NCI-H460 (cell line): ENCODE data around the gene ARPC4. TPM values are rescaled to one million over a fixed set of nuclear protein-coding genes. Genes with fewer than 3 reads are reported as not detected.

Experiments
- DNase-seq: peaks from one replicate; pipeline ENCODE4 v3.0.0-alpha.2; 2016; ENCODE audit warnings: low read depth; ENCODE audit errors: extremely low read depth
- polyA plus RNA-seq: library from polyadenylated mRNA; depleted of rRNA; stranded (reverse); fragments of >200 nt; gene quantifications from 2 replicates; pipeline ENCODE4 v1.2.3, GENCODE V29; 2014; cell fraction: nucleus; rRNA removed
- total RNA-seq: library from RNA; depleted of rRNA; stranded (reverse); fragments of >200 nt; shearing (Covaris generic); gene quantifications from 2 replicates; pipeline ENCODE4 v1.2.3, GENCODE V29; 2014; rRNA removed

Gene ARPC4
- 80.9 and 97.3 TPM in 2 replicates for total RNA-seq
- 46.3 and 66.3 TPM in 2 replicates for polyA plus RNA-seq

DNA sequence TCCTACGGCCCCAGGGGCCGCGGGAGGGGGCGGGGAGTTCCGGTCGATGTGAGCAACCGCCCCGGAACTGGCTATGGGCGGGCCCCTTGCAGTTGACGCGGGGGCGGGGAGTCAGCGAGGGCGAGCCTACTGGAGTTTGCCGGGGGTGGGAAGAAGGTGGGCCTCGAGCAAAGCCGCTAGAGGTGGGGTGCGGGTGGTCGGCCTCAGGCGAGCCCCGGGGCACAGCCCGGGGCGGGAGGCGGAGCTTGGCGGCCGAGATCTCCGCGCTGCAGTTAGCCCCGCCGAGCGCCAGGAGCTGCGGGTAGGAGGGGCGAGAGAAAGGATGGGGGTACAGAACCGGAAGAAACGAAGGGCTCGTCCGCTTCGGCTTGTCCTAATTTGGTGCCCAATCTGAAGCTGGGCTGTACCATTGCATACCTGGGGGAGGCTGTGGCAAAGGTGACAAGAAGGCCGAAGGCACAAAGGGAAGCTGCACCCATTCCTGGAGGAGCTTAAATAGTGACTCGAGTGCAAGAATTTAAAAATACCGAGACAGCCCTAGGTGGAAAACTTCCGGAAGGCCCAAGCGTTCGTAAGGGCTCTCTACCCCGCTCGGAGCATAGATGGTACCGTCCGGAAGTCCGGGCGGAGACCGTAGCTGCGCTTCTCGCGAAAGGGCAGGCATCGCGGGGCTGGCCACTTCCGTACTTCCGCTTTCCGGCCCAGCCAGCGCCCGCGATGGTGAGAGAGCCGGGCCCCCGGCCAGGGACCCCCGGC, at the start of gene ARPC4, which contains the start of gene TADA3:
Gene ARPC4, plus strand, starts transcription at position 678 of the 756 bp plus-strand sequence. Its CDS starts 40 bp downstream, at position 718.
Gene TADA3, minus strand, starts transcription at position 69 of the 756 bp plus-strand sequence. CDS start 1,007 bp downstream, outside the sequence.
- peak; percentile 82 for DNase-seq

DNA sequence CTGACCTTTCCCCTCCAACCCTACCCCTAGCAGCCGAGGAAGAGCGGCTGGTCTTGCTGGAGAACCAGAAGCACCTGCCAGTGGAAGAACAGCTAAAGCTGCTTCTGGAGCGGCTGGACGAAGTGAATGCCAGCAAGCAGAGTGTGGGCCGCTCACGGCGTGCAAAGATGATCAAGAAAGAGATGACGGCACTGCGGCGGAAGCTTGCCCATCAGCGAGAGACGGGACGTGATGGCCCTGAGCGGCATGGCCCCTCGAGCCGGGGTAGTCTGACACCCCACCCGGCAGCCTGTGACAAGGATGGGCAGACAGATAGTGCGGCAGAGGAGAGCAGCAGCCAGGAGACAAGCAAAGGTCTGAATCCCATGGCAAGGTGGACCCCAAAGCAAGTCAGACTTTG, 49.3 kb upstream of the ARPC4 start:
- DNase-seq, result no peak

DNA sequence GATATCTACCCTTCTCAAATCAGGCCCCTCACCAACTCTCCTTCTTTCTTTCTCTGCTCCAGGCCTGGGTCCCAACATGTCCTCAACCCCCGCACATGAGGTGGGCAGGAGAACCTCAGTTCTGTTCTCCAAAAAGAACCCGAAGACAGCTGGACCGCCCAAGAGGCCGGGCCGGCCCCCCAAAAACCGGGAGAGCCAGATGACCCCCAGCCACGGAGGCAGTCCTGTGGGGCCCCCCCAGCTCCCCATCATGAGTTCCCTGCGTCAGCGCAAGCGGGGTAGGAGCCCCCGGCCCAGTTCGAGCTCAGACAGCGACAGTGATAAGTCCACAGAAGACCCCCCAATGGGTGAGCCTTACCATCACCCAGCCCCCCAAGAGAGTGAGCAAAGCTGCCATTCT, 48.7 kb upstream of the ARPC4 start:
- no peak for DNase-seq

DNA sequence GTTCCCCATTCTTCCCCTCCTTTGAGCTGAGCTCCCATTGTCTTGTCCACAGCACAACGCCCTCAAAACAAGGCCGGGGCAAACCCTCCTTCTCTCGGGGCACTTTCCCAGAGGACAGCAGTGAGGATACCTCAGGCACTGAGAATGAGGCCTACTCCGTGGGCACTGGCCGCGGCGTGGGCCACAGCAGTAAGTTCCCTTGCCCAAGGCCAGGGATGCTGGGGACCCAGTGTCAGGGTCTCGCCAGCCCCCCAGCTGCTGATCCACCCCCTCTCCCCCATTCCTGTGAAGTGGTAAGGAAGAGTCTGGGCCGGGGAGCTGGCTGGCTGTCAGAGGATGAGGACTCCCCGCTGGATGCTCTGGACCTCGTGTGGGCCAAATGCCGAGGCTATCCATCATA, 47.4 kb upstream of the ARPC4 start:
- DNase-seq, result no peak

DNA sequence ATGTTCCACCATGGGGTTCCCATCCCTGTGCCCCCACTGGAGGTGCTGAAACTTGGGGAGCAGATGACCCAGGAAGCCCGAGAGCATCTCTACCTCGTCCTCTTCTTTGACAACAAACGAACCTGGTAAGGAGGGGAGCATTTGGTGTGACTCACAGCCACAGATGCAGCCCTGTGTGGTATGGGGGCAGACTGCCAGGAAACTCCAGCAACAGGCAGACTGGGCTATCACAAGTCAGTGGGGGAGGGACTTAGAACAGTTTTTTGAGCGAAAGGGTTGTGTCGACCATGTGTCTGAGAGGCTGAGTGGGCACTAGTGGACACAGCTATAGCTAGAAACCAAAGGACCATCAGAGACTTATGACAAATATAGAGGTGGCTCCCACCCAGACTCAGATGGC, 46.6 kb upstream of the ARPC4 start:
- DNase-seq, result no peak

DNA sequence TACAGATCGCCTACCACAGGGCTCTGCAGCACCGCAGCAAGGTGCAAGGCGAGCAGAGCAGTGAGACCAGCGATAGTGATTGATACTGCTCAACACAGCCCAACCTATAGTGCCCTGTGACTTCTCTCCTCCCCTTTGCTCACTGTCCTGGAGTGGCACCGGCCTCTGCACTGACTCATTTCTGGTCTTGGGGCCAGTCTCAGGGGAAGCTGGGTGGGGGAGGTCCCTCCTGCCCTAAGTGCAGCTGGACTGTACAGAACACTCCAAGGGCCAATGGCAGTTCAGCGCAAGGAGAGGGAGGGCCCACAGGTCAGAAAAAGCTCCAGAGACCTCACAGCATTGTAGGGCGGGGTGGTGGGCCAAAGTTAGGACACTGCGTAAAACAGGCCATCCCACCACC, 45.6 kb upstream of the ARPC4 start:
- no peak for DNase-seq

DNA sequence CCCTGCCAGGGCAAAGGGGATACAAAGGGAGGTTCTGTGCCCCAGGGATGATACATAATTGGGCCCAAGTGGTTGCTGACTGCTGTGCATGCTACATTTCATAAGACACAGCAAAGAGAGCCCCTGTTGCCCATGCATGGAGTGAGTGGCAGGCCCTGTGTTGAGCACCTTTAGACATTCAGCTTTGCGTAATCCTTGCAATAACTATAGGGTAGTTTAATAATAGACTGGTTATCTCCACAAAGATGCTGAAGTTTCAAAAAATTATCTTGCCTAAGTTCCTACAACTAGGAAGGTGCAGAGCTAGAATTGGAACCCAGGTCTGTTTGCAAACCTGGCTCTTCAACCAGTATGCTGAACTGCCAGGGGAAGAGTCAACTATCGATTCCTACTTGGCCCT, 44.9 kb upstream of the ARPC4 start:
- DNase-seq, result no peak

DNA sequence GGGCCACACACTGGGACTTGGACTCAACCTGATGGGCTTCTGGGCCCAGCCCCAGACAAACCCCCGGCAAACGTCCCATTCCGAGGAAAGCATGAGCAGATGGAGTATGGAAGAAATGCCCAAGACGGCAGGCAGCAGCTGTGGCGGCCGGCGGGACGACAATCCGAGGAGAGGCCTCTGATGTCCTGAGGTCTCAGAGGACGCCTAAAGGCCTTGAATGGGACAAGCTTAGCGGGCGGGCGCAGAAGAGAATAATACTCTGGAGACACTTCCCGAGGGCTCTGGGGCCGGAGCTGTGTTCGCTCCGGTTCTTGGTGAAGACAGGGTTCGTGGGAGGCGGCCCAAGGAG, 43.6 kb upstream of the ARPC4 start:
- DNase-seq, result no peak

DNA sequence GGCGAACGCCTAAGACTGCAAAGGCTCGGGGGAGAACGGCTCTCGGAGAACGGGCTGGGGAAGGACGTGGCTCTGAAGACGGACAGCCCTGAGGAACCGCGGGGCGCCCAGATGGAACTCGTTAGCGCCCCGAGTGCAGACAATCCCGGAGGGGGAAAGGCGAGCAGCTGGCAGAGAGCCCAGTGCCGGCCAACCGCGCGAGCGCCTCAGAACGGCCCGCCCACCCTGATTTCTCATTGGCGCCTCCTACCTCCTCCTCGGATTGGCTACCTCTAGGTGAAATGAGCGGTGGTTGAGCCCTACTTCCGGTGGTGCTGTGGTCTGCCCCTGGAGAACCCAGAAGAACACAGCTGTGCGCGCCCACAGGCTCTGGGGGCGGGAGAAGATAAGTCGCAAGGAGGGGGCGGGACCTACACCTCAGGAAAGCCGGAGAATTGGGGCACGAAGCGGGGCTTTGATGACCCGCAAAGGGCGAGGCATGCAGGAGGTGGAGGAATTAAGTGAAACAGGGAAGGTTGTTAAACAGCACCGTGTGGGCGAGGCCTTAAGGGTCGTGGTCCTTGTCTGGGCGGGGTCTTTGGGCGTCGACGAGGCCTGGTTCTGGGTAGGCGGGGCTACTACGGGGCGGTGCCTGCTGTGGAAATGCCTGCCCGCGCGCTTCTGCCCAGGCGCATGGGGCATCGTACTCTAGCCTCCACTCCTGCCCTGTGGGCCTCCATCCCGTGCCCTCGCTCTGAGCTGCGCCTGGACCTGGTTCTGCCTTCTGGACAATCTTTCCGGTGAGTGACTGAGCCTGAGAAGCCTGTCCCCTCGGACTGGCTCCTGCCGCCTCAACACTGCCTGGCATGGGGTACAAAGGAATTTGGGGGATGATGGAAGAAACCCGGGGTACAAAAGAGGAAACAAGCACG, 43.0 kb upstream of the ARPC4 start, which contains the start of gene OGG1:
Gene OGG1, plus strand, starts transcription at position 308 of the 911 bp plus-strand sequence. Its CDS starts 335 bp downstream, at position 643.
- DNase-seq, result peak; percentile 92

DNA sequence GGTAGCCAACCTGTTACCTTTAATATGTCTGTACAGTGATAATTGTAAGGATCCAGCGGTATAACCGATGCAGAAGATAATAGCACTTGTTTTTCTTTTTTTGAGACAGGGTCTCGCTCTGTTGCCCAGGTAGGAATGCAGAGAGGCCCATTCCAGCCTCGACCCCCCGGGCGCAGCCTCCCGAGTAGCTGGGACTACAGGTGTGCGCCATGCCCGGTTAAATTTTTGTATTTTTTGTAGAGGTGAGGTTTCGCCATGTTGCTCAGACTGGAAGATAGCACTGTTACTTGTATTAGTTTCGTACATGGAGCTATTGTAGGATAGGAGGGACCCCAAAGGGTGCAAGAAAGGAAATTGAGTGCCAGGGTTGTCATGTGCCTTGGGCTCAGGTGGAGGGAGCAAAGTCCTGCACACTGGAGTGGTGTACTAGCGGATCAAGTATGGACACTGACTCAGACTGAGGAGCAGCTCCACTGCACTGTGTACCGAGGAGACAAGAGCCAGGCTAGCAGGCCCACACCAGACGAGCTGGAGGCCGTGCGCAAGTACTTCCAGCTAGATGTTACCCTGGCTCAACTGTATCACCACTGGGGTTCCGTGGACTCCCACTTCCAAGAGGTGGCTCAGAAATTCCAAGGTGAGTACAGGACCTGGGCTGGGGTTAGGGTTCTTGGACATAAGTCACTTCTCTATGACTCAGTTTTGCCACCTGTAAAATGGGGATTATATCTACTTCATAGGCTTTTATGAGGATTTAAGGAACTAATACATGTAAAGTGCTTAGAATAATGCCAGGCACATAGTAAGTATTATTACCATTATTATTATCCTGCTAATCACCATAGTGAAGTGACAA, 42.1 kb upstream of the ARPC4 start:
- no peak for DNase-seq

DNA sequence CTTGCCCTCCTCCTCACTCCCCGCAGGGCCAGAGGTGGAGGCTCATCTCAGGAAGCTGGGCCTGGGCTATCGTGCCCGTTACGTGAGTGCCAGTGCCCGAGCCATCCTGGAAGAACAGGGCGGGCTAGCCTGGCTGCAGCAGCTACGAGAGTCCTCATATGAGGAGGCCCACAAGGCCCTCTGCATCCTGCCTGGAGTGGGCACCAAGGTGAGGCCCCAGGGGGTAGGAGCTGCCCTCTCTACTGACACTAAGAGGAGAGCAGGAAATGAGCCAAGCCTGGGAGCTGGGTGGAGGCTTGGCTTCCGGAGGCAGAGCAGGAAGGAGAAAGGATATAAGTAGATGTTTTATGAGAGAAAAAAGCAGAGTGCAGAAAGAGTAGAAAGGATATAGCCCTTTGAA, 38.2 kb upstream of the ARPC4 start:
- no peak for DNase-seq

DNA sequence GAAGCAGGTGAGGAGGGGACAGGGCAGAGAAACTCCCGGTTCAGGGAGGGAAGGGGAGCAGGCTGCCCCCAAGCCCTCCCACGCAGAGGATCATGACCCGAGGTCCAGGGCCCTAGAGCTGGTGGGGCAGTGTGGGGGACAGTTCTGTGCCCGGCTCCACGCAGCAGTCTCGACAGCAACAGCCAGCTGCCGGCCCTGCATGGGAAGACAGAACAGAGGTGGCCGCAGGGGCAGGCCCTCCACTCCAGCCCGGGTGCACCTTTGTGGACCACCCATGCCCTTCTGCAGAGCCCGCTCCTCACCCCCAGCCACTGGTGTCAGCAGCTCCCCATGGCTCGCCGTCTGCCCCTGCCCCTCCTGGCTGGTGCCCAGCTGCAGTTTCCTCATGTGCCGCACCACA, 35.5 kb upstream of the ARPC4 start:
- DNase-seq, result no peak

DNA sequence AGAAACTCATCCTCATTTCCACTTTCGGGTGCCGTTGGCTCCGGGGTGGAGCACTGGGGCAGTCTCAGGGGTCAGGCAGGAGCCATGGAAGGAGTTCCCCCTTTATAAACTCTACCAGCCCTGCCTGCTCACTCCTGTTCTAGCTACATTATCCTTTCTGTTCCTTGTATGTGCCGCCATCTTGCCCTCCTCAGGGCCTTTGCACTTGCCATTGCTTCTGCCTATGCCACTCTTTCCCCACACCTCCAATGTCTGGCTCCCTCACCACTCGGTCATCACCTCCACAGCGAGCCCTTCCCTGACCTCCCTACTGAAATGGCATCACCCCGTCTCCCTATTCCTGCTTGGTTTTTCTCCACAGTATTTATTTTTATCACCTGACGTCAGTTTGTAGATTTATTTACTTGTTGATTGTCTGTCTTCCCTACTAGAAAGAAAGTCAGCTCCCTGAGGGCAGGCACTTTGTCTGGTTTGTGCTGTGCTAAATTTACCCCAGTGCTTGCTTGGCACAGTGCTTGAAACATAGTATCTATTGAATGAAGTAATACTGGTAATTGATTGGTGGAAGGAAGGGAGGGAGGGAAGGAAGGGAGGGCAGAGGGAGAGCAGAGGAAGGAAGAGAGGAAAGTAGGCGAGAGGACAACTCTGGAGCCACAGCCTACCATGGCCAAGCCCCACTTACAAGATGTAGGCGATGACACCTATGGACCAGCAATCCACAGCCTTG, 31.9 kb upstream of the ARPC4 start:
- DNase-seq, result no peak

DNA sequence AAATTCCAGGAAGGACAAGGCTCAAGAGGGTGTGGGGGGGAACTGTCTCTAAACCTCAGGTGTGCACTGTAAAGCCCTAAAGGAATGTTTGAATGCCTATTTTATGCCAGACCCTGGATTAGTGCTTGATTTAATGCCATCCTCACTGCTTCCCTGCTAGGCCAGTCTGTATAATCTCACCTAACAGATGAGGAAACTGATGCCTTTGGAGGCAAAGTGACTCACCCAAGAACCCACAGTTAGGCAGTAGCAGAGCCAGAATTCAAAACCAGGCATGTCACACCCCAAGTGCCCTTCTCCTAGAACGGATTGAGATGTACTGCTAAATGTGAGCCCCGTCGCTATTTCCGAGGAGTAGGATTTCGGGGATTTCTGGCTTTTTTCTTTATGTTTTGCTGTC, 31.0 kb upstream of the ARPC4 start:
- no peak for DNase-seq

DNA sequence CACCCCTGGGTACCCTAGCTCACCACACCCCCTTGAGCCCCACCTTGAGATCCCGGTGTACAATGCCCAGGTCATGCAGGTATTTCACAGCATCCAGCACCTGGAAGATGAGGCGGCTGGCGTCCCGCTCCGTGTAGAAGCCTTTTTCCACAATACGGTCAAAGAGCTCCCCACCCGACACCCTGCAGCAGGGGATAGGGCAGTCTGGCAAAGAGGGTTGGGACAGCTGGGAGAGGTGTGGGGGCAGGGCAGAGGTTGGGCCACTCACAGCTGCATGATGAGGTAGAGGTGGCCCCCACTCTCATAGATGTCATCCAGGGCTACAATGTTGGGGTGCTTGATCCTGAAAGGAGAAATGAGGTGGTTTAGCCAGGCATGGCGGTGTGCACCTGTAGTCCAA, 30.0 kb upstream of the ARPC4 start:
- DNase-seq, result no peak

DNA sequence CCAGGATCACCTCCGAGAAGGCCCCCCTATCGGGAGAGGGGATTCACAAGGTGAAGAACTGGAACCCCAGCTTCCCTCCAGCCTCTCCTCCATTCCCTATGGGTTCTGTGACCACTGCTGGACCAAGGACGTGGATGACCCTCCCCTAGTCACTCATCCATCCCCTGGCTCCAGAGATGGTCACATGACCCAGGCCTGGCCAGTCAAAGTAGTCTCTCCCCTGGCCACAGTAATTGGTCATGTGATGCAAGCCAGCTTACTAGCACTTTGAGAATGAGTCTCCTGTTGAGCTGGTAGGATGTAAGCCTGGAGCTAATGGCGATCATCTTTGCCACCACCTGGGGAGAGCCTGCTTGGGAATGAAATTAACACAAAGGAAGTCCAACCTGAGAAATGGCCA, 27.0 kb upstream of the ARPC4 start:
- no peak for DNase-seq

DNA sequence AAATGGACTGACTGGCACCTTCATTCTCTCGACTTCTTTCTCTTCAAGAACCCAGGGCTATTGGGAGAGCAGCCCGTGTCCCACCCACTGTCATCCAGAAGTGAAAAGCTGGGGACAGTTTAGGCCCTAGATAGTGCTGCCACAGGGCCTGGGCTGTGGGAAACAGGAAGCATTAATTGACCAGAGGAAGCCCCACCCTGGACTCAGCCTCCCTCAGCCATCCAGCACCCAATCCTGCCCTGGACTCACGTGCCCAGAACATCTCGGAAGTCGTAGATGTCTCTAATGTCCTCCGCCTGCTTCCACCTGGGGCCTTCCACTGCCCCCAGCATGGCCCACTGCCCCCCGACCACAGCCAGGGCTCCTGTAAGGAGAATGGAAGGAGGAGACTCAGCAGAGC, 25.5 kb upstream of the ARPC4 start:
- no peak for DNase-seq

DNA sequence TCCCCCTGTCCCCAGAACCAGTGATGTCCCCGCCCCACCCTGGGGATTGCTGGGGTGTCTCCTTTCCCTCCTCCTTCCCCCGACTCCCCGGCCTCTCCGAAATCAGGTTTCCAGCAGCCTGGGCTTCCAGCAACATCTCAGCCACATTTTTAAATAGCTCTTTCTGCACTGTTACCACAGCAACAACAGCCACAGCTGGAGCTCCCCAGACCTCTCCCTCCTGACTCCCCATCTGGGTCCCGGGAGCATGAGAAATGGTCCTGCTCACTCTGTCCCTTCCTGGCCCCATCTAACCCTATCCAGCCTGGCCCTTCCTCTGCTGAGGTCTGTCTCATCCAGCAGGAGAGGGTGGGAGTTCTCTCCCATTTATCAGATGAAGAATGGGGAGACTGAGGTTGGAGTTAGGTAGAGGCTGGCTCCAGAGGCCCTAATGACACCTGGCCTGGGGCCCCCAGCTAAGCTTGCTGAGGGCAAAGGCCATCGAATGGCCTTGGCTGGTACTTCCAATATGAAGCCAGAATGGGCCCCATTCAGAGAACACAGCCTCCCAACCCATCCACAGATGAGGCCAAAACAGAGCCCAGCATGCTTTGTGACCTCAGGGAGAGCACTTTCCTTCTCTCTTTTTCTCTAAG, 24.6 kb upstream of the ARPC4 start:
- no peak for DNase-seq

DNA sequence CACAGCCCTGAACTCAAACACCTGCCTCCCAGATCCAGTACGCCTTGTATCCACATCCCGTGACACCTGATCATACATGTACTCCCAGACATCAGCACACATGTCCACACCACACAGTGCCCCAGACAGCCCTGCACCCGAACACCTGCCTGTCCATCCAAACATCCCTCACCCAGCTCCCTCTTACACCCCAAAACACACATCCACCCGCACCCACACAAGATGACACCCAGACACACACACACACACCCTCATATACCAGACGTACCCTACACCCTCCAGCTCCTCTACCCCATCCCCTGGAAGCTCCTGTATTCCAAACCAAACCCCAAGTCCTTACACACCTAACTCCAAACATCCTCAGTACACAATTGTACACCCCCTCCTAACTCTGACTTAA, 23.9 kb upstream of the ARPC4 start:
- DNase-seq, result no peak
